K562 treated with DMSO at 1 percent for 4 hours (cell line): ENCODE data around the gene RASSF8. TPM values are rescaled to one million over a fixed set of nuclear protein-coding genes. Genes with fewer than 3 reads are reported as not detected.

Experiments used
- total RNA-seq: library from RNA; unstranded; fragments of 300-600 nt; gene quantifications from 2 replicates; pipeline ENCODE4 v1.2.3, GENCODE V29; 2022; ENCODE audit not compliant: insufficient read depth

The RASSF8 gene, protein sequence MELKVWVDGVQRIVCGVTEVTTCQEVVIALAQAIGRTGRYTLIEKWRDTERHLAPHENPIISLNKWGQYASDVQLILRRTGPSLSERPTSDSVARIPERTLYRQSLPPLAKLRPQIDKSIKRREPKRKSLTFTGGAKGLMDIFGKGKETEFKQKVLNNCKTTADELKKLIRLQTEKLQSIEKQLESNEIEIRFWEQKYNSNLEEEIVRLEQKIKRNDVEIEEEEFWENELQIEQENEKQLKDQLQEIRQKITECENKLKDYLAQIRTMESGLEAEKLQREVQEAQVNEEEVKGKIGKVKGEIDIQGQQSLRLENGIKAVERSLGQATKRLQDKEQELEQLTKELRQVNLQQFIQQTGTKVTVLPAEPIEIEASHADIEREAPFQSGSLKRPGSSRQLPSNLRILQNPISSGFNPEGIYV
- total RNA-seq, result 0.80 TPM in 1 of 2 replicates, not detected in the other

DNA sequence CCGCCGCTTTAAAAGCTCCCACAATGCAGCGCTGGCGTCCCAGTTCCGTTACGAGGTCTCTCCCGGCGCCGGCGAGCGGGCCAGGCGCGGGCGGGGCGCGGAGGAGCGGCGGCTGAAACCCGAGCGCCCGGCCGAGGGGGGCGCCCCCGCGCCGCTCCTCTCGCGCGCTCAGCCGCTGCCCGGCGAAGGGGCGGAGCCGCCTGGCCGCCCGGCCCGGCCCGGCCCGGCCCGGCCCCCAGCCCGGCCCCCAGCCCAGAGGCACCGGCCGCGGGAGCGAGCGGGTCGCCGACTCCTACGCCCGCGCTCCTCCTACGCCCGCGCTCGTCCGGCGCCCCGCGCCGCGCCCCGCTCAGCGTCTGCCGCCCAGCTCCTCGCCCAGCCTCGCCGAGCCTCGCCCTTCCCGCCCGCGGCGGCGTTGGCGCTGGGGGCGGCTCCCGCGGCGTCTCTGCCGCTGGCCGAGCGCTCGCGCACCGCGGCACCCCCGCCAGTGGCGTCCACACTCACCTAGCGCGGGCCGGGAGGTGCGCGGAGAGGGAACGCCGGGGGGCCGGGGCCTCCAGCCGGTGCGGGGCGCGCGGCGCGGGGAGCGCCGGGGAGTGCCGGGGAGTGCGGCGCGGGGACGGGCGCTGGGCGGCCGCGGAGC is at the start of gene RASSF8:
Gene RASSF8, plus strand, starts transcription at position 255 of the 643 bp plus-strand sequence. CDS start 96,662 bp downstream, outside the sequence.

DNA sequence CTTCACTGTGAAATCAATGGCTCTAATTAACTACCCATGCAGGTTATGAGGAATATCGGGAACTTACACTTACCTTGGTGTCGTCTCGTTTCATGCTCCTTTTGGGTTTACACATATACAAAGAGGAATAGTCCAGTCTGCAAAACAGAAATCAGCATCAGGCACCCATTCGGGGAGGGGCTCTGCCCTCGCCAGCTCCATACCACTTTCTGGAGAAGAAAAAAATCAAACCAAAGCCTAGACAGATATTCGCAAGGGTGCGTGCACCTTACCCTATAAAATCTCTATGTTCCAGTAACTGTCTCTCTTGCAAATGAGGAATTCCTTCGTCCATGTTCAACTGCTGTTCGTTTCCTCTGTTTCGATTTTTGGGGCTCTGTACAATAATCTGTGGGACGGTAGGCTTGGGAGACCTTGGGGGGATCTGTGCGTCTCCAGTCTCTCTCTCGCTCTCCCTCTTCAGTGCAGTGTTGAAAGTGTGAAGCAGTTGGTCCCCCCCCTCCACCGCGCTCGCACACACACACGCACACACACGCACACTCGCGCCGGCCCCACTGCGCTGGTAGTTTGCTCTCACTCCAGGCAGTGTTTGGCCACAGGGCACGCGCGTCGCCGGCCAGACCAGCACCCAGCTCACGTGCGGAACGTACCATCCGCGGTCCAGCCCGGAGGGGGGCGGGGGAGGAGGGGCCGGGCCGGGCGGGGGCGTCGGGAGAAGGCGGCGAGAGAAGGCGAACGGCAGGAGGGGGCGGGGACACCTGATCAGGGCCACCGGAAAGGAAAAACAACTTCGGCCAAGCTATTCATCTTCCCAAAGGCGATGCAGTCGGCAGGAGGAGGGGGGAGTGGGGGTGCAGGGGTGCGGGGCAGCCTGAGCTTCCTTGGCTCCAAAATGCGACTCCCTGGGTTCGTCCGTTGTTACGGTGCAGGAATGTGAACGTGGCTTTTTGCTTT is 166.2 kb downstream of the RASSF8 start, which contains the start of gene BHLHE41:
Gene BHLHE41, minus strand, starts transcription at position 592 of the 954 bp plus-strand sequence. Its CDS starts 258 bp downstream, at position 334.

Other genes with a start within 250 kb of the RASSF8 start
- gene BHLHE41, start 166.4 kb downstream of the RASSF8 start, total RNA-seq, result not detected in 2 replicates
- not detected in 2 replicates for gene SSPN, start 236.9 kb downstream of the RASSF8 start, total RNA-seq